Immature natural killer cell (primary cell): ENCODE data around the gene SYNDIG1. TPM values are rescaled to one million over a fixed set of nuclear protein-coding genes. Genes with fewer than 3 reads are reported as not detected.
"Not testable (repeated sequence)": the region's sequence is repeated elsewhere in the genome, so short reads cannot be mapped to it uniquely, and the experiment has no call there.

Experiments
- DNase-seq, 3 donors: peaks; one replicate each; pipeline ENCODE4 v3.0.0; 2022; ENCODE audit warnings: mixed read lengths in 1 of 3
- H3K27ac Mint-ChIP-seq, 6 donors: one replicate each; pipeline ENCODE4 v1.8.0; 2020; ENCODE audit warnings: mixed read lengths in 6 of 6, mild to moderate bottlenecking in 5 of 6, inconsistent platforms in 4 of 6, moderate library complexity in 3 of 6
- H3K27me3 Mint-ChIP-seq, 3 donors: one replicate each; pipeline ENCODE4 v1.8.0; 2020 to 2021; ENCODE audit warnings: low read depth in 3 of 3, mild to moderate bottlenecking in 3 of 3, mixed read lengths in 3 of 3, moderate library complexity in 3 of 3, inconsistent platforms in 1 of 3
- H3K36me3 Mint-ChIP-seq, 3 donors: one replicate each; pipeline ENCODE4 v1.8.0; 2020; ENCODE audit warnings: mixed read lengths in 3 of 3, inconsistent platforms in 2 of 3, mild to moderate bottlenecking in 2 of 3
- H3K4me1 Mint-ChIP-seq, 2 donors: one replicate each; pipeline ENCODE4 v1.8.0; 2020; ENCODE audit warnings: inconsistent platforms in 2 of 2, mild to moderate bottlenecking in 2 of 2, mixed read lengths in 2 of 2, moderate library complexity in 1 of 2
- H3K4me3 Mint-ChIP-seq, 5 donors: one replicate each; pipeline ENCODE4 v1.8.0; 2020; ENCODE audit warnings: mild to moderate bottlenecking in 5 of 5, mixed read lengths in 5 of 5, inconsistent platforms in 3 of 5, moderate library complexity in 3 of 5
- H3K9me3 Mint-ChIP-seq, 6 donors: one replicate each; pipeline ENCODE4 v1.8.0; 2020; ENCODE audit warnings: mild to moderate bottlenecking in 6 of 6, mixed read lengths in 6 of 6, inconsistent platforms in 4 of 6, moderate library complexity in 3 of 6
- polyA plus RNA-seq, 3 donors: library from polyadenylated mRNA; unstranded; fragments of 300-500 nt; fragmentation: Illumina TruSeq; gene quantifications; one replicate each; pipeline ENCODE4 v1.2.3, GENCODE V29; 2021

Gene SYNDIG1
- polyA plus RNA-seq, 3 donors from 2014 or later, result not detected

DNA sequence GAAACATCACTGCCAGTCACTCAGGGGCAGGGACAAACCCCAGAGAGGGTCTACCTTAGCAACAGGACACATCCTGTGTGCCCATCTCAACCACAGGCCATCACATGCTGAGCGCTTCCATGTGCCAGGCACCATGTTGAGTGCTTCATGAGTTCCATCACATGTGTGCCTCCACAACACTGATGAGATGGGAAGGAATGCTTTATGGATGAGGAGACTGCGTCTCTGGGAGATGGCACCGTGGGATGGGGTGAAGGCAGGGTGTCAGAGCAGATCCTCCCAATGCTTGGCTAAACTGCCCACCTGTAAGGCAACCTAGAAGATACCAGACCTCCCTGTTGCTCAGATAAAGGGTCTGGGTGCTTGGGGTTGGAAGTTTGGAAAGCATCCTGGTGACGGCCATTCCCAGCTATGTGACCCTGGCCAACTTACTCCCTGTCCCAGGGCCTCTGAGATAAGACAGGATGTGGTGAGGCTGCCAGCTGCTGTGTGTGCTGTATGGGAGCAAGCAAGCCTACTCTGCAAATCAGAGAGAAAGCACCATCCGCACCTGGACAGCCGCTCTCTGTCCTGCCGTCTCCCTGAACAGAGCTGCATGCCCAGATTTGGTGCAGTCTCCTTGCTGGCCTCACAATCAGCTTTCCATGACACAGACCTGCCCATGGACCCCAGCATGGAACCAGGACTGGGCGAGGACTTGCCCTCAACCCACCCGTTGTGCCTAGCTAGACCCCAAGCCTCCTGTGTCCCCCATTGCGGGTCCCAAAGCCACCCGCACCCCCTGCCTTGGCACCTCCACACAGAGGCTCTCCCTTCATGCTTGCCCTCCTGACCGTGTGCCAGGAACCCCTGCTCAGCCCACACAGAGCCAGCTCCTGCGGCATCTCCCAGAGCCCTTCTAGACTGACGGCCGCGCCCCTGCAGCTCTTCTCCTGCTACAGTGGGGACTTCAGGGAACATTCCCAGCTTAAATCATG lies 143.7 kb downstream of the SYNDIG1 start:
- H3K4me1 Mint-ChIP-seq, result no peaks in the 10 kb centered on the region
- H3K27me3 Mint-ChIP-seq, result peaks cover 0 to 2% (median 0%) of the 10 kb centered on the region in 3 donors
- H3K27ac Mint-ChIP-seq, result no peak overlapping the region
- no peak for DNase-seq
- H3K9me3 Mint-ChIP-seq, result no peaks in the 10 kb centered on the region
- H3K36me3 Mint-ChIP-seq, result no peaks in the 10 kb centered on the region
- no peak overlapping the region for H3K4me3 Mint-ChIP-seq

DNA sequence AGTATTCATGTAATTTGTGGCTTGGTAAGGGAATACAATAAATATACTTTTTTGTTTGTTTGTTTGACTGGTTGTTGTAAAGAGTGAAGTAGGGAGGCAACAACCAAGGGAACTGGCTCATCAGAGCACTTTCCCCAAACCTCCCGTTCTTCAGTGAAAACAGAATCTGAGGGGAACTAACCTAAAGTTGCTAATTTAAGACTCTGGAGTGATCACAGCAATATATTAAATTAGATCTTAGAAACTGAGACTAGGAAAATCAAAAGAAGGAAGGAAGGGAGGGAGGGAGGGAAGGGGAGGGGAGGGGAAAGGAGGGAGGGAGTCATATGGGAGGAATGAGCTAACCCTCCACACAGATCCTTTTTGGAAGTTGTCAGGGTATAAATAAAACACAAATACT lies 144.9 kb downstream of the SYNDIG1 start:
- Mint-ChIP-seq H3K4me3 (no peak overlapping the region), H3K36me3 (no peaks in the 10 kb centered on the region), H3K27ac (no peak overlapping the region), H3K9me3 (no peaks in the 10 kb centered on the region), H3K4me1 (no peaks in the 10 kb centered on the region), H3K27me3 (peaks cover 2 to 4% (median 3%) of the 10 kb centered on the region in 3 donors)
- DNase-seq, result no peak

DNA sequence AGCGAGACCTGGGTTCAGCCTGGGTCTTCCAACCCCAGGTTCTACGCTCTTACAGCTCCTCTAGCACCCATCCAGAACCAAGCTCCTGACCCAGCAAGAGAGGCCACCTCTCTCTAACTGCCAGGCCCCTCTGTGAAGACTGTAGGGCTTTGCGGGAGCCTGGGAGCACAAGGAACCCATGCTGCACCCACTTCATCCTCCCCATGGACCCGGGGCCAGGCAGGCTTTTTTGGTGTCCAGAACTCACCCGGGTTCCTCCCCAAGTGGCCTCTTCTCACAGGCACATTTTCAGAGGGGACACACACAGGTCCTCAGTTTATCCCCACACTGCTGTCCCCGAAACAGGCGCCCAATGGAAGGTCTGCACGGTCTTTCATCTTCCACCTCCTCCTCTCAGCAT lies 145.9 kb downstream of the SYNDIG1 start:
- H3K9me3 Mint-ChIP-seq, result no peaks in the 10 kb centered on the region
- H3K4me1 Mint-ChIP-seq, result no peaks in the 10 kb centered on the region
- no peak for DNase-seq
- no peak overlapping the region for H3K4me3 Mint-ChIP-seq
- no peak overlapping the region for H3K27ac Mint-ChIP-seq
- H3K27me3 Mint-ChIP-seq, result peaks cover 2 to 4% (median 3%) of the 10 kb centered on the region in 3 donors
- no peaks in the 10 kb centered on the region for H3K36me3 Mint-ChIP-seq

DNA sequence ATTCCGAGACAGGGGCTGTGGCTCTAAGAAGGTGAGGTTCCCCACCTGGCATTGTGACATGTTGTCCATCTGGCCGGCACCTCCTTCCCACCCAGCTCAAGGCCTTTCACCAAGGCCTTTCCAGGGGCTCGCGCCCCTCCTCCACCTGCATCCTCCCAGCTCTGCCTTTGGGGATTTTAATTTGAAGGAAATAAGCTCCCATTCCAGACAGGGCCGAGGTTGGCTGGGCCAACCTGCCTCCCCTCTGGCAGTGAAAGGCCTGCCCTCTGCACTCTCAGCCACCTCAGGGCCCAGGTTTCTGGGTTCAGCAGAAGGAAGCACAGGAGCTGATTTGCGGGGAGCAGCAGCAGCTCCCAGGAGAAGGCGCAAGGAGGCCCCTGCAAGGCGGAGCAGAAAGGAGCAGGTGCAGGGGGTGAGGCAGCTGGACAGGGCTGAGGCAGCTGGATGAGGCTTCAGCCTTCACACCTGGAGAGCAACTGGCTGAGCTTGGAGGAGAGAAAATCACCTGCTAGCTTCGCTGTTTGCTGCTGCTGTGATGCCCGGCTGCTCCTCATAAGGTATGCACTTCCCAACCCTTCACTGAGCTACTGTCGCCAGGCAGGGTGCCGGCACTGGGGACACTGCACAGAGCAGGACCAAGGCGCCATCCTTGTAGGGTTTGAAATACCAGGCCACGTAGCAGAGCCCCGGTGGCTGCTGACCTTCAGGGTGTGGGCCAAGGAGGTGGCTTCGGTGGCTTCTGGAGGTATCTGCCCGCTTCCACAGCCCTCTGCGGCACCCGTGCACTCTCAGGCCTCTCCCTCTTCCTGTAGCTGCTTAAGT lies 147.0 kb downstream of the SYNDIG1 start:
- no peaks in the 10 kb centered on the region for H3K4me1 Mint-ChIP-seq
- no peak overlapping the region for H3K27ac Mint-ChIP-seq
- H3K27me3 Mint-ChIP-seq, result peaks cover 2 to 4% (median 3%) of the 10 kb centered on the region in 3 donors

DNA sequence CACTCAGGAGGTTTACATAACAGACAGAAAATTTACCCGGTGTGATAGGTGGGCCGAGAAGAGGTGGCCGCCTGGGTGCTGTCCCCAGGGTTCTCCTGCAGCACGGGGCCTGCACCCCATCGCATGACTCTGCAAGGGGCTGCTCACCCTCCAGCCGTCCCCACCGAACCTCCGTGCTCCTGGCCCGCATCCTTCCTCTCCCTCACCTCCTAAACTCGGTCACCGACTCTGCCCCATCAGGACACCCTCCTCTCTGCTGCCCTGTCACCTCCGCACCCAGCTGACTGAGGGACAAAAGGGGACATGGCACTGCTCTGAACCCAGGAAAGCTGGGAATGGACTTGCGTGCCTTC lies 147.6 kb downstream of the SYNDIG1 start:
- Mint-ChIP-seq H3K36me3 (no peaks in the 10 kb centered on the region), H3K4me1 (no peaks in the 10 kb centered on the region), H3K27ac (no peak overlapping the region), H3K27me3 (peaks cover 2 to 4% (median 3%) of the 10 kb centered on the region in 3 donors), H3K4me3 (no peak overlapping the region), H3K9me3 (no peaks in the 10 kb centered on the region)
- no peak for DNase-seq

More for the DNA sequence above, 147.0 kb downstream of the SYNDIG1 start:
- H3K9me3 Mint-ChIP-seq, result no peaks in the 10 kb centered on the region
- no peak for DNase-seq
- H3K4me3 Mint-ChIP-seq, result no peak overlapping the region
- H3K36me3 Mint-ChIP-seq, result no peaks in the 10 kb centered on the region

DNA sequence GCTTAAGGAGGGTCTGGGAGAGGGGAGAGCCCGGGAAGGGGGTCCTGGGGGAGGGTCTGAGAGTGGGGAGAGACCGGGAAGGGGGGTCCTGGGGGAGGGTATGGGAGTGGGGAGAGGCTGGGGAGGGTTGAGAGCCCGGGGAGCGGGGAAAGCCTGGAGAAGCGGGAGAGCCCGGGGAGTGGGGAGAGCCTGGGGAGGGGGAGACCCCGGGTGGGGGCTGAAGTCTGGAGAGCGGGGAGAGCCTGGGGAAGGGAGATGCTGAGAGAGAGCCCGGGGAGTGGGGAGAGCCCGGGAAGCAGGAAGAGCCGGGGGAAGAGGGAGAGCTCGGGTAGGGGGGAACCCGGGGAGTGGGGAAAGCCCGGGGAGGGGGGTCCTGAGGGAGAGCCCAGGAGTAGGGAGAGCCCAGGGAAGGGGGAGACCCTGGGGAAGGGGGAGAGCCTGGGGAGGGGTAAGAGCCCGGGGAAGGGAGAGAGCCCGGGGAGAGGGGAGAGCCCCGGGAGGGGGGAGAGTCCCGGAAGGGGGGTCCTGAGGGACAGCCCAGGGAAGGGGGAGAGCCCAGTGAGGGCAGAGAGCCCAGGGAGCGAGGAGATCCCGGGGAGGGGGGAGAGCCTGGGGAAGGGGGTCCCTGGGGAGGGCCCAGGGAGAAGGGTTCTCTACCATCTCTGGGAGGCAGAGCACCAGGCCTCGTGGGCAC lies 148.5 kb downstream of the SYNDIG1 start:
- H3K9me3 Mint-ChIP-seq, result no peaks in the 10 kb centered on the region
- H3K27me3 Mint-ChIP-seq, result peaks cover 2 to 4% (median 3%) of the 10 kb centered on the region in 3 donors
- no peak overlapping the region for H3K4me3 Mint-ChIP-seq
- H3K4me1 Mint-ChIP-seq, result no peaks in the 10 kb centered on the region
- DNase-seq, result no peak
- no peak overlapping the region for H3K27ac Mint-ChIP-seq
- no peaks in the 10 kb centered on the region for H3K36me3 Mint-ChIP-seq

DNA sequence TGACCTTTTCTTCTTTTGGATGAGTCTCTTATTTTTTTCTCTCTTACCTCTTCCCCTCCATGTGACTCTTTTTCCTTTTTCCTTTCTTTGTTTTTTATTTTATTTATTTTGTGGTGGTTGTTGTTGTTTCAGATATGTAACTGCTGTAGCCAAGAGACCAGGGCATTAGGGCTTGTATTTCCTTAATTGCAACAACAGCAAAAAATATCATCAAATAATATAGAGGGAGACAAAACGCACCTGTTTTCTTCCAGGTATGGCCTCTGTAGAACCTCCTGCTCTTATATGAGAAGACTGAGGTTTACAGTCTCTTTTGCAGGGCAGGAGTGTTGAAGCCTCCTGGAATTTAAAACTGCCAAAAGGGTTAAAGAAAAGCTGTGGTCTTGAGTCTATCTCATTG lies 149.3 kb downstream of the SYNDIG1 start:
- H3K4me3 Mint-ChIP-seq, result no peak overlapping the region
- no peak overlapping the region for H3K27ac Mint-ChIP-seq
- H3K4me1 Mint-ChIP-seq, result no peaks in the 10 kb centered on the region
- H3K27me3 Mint-ChIP-seq, result peaks cover 2 to 4% (median 4%) of the 10 kb centered on the region in 3 donors
- no peak for DNase-seq
- H3K9me3 Mint-ChIP-seq, result no peaks in the 10 kb centered on the region
- no peaks in the 10 kb centered on the region for H3K36me3 Mint-ChIP-seq

DNA sequence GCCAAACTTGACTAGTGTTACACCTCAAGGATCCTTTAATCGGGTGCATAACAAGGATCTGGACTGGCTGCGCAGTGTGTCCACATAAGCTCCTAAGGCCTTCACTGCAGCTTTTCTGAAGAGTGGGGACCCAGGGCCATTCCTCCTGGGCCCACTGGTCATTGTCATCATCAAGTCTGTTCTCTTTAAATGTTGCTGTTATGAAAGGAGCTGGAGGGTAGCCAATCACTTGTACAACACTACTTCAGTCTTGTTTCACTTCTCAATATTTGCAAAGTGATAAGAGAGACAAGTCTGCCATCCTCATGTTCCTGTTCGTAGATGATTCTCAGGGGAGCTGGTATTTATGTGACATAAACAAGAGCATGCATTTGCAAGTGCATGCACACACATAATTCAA lies 149.8 kb downstream of the SYNDIG1 start:
- Mint-ChIP-seq H3K4me1 (no peaks in the 10 kb centered on the region), H3K27me3 (peaks cover 2 to 4% (median 4%) of the 10 kb centered on the region in 3 donors), H3K4me3 (no peak overlapping the region), H3K27ac (no peak overlapping the region), H3K9me3 (no peaks in the 10 kb centered on the region), H3K36me3 (no peaks in the 10 kb centered on the region)
- DNase-seq, result no peak

DNA sequence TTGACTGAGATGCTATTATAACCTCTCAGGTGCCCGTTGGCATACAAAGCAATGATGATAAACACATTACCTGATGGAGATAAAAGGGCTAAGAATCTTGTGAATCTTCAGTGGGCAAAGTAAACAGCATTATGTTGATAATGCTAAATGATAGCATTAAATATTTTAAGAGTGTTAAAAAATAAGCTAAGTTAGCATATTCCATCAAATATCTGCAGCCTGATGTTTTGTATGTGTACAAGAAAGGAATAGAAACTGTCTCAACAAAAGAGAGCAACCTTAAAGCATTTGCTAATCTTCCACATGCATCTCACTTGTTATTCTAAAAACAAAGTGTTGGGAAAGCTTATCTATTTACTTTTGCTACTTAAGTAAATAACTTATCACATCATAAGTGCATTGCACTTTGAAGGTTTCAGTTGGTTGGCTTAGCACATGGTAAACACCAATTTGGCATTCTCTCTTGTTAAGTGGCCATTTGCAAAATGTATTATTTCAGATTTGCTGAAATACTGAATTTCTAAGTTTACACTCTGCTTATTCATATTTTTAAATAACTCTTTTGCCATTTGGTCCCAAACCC lies 151.6 kb downstream of the SYNDIG1 start:
- Mint-ChIP-seq H3K4me3 (no peak overlapping the region), H3K27ac (no peak overlapping the region), H3K4me1 (no peaks in the 10 kb centered on the region), H3K36me3 (no peaks in the 10 kb centered on the region), H3K9me3 (no peaks in the 10 kb centered on the region), H3K27me3 (peaks cover 2 to 4% (median 4%) of the 10 kb centered on the region in 3 donors)
- DNase-seq, result no peak

DNA sequence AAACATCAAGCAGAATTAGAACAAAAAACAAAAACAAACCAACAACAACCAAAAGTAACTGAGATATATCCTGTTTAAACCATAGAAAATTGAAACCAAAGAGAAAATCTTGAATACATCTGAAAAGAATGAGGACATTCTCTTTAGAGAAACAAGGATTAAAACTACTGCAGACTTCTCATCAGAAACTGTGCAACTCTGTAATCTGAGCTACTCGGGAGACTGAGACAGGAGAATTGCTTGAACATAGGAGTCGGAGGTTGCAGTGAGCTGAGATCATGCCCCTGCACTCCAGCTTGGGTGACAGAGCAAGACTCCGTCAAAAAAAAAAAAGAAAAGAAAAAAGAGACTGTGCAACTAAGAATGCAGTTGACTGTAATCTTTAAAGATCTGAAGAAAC lies 153.4 kb downstream of the SYNDIG1 start:
- Mint-ChIP-seq H3K9me3 (no peaks in the 10 kb centered on the region), H3K4me3 (no peak overlapping the region), H3K4me1 (peaks cover 0 to 1% of the 10 kb centered on the region in 2 donors), H3K27me3 (peaks cover 0 to 4% (median 4%) of the 10 kb centered on the region in 3 donors), H3K36me3 (no peaks in the 10 kb centered on the region), H3K27ac (no peak overlapping the region)
- DNase-seq, result no peak

DNA sequence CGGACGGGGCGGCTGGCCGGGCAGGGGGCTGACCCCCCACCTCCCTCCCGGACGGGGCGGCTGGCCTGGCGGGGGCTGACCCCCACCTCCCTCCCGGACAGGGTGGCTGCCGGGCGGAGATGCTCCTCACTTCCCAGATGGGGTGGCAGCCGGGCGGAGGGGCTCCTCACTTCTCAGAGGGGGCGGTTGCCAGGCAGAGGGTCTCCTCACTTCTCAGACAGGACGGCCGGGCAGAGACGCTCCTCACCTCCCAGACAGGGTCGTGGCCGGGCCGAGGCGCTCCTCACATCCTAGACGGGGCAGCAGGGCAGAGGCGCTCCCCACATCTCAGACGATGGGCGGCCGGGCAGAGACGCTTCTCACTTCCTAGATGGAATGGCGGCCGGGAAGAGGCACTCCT lies 156.7 kb downstream of the SYNDIG1 start:
- not testable (repeated sequence) for H3K4me3 Mint-ChIP-seq, H3K36me3 Mint-ChIP-seq, DNase-seq, H3K27me3 Mint-ChIP-seq, H3K9me3 Mint-ChIP-seq, H3K27ac Mint-ChIP-seq
- H3K4me1 Mint-ChIP-seq, result peaks cover 12% of the 10 kb centered on the region in 2 donors

DNA sequence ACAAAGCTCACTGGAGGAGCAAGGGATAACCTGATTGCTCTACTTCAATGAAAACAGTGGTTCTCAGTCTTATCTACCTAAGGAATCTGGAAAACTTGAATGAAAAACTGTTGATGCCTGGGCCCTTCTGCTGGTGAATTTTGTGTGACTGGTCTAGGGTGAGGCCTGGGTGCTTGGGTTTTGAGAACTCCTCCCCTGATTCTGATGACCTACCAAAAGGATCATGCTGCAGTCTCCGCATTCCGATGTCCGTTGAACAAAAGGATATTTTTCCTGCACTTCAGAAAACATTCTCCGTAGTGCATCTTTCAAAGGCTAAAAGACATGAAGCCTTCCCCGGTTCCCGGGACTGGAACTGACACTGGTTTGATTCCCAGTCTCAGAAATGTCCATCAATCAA lies 157.9 kb downstream of the SYNDIG1 start:
- Mint-ChIP-seq H3K27me3 (peaks cover 0 to 3% (median 0%) of the 10 kb centered on the region in 3 donors), H3K36me3 (no peaks in the 10 kb centered on the region), H3K4me1 (peaks cover 12% of the 10 kb centered on the region in 2 donors), H3K4me3 (no peak overlapping the region), H3K9me3 (no peaks in the 10 kb centered on the region), H3K27ac (no peak overlapping the region)
- DNase-seq, result no peak

DNA sequence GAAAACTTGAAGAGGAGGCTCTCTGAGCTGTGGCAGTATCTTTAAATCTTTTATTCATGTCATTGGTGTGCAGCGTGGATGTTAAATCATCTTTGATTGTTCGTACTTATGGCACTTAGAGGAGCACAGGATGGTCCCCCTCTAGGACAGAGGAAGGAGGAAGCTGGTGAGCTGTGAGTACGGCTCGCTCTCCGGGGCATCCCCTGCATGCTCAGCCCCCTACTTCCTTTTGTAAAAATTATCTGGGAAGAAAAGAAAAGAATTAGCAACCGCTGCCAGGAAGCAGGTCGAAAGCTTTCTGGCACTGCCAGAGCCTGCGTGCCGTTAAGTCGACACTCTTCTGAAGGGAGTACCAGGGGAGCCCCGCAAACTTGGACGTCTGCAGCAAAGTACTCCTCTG lies 158.5 kb downstream of the SYNDIG1 start:
- Mint-ChIP-seq H3K4me3 (no peak overlapping the region), H3K9me3 (no peaks in the 10 kb centered on the region), H3K4me1 (peaks cover 12% of the 10 kb centered on the region in 2 donors), H3K27me3 (peaks cover 0 to 3% (median 0%) of the 10 kb centered on the region in 3 donors), H3K27ac (no peak overlapping the region), H3K36me3 (no peaks in the 10 kb centered on the region)
- no peak for DNase-seq
